Testis (tissue), 2 donors: ENCODE data around the gene RSAD2.

Experiments
- CTCF ChIP-seq, 3 experiments: fragments of 450-650 bp in 2 of 3; fragments of 200-600 bp in 1 of 3; sonication (generic) in 1 of 3; IDR thresholded peaks; one replicate each; pipeline ENCODE4 v1.5.1; 2016 to 2019; ENCODE audit warnings: antibody characterized with exemption in 3 of 3, mild to moderate bottlenecking in 2 of 3, moderate library complexity in 1 of 3
- POLR2A ChIP-seq: fragments of 450-650 bp; IDR thresholded peaks from one replicate; pipeline ENCODE4 v1.6.1; 2017; ENCODE audit warnings: antibody characterized with exemption, mild to moderate bottlenecking, moderate library complexity

- TF ChIP-seq CTCF (IDR thresholded peaks at IDR 0.05) (no peak), POLR2A (no peak)
Observed at GRCh38 chr2:6834163-6834562, 43.4 kb upstream of the RSAD2 start.
